Adrenal gland (tissue), 5 donors: ENCODE measurements around the gene MTOR.

Experiments used
- POLR2A ChIP-seq, 2 donors: fragments of 450-650 bp; IDR thresholded peaks; one replicate each; pipeline ENCODE4 v1.6.1; 2017; ENCODE audit warnings: antibody characterized with exemption in 2 of 2, mild to moderate bottlenecking in 2 of 2, moderate library complexity in 1 of 2
- TF ChIP-seq, protein P1 (sequence below), 6 experiments: fragments of 450-650 bp in 4 of 6; fragments of 200-600 bp in 2 of 6; sonication (generic) in 1 of 6; IDR thresholded peaks; 1 replicate in 5 of 6; 2 replicates in 1 of 6; pipeline versions ENCODE4 v1.5.1 to v1.8.0; 2016 to 2021; ENCODE audit warnings: antibody characterized with exemption in 6 of 6, mild to moderate bottlenecking in 2 of 6, moderate library complexity in 1 of 6
- donor health status: DM: no; HTN: no; CAD: no.

DNA sequence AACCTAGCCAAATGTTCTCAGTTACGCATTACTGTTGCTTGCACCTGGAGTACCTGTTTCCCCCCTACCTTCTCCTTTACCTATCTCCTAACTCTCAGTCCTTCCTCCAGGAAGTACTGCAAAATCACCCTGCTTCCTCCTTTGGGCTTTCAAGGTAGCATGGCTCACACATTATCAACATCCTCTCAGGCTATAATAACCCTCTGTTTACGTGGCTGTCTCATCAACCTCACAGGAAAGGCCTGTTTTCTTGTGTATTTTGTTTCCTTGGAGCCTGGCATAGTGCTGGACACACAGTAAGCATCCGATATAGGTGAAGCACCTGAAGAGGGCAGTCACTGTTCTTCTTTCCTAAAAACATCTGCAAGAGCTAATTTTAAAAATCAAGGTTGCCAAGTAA is 105.9 kb downstream of the MTOR start:
- TF ChIP-seq, protein P1, sequence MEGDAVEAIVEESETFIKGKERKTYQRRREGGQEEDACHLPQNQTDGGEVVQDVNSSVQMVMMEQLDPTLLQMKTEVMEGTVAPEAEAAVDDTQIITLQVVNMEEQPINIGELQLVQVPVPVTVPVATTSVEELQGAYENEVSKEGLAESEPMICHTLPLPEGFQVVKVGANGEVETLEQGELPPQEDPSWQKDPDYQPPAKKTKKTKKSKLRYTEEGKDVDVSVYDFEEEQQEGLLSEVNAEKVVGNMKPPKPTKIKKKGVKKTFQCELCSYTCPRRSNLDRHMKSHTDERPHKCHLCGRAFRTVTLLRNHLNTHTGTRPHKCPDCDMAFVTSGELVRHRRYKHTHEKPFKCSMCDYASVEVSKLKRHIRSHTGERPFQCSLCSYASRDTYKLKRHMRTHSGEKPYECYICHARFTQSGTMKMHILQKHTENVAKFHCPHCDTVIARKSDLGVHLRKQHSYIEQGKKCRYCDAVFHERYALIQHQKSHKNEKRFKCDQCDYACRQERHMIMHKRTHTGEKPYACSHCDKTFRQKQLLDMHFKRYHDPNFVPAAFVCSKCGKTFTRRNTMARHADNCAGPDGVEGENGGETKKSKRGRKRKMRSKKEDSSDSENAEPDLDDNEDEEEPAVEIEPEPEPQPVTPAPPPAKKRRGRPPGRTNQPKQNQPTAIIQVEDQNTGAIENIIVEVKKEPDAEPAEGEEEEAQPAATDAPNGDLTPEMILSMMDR (IDR thresholded peaks at IDR 0.05), result no peak
- TF ChIP-seq POLR2A (IDR thresholded peaks at IDR 0.05), result no peak
